OCI-LY7 (cell line): Measurements from ENCODE around the gene SAPCD2. TPM values are rescaled to one million over a fixed set of nuclear protein-coding genes. Genes with fewer than 3 reads are reported as not detected.

Source experiments
- BruUV-seq: library from RNA; stranded (reverse); fragments of 400-500 nt; replicated peaks from 2 replicates; lab custom pipeline; 2021; lab: Mats Ljungman, UMichigan
- CTCF ChIA-PET: fragments of 300-600 bp; sonication (Branson Sonifier 250); formaldehyde crosslinking; loops from one replicate; lab custom pipeline; 2022; ENCODE audit warnings: antibody characterized with exemption; ENCODE audit not compliant: unreplicated experiment; lab: Charles Lee
- POLR2A ChIA-PET: fragments of 300-600 bp; sonication (Branson Sonifier 250); formaldehyde crosslinking; loops from one replicate; lab custom pipeline; 2022; ENCODE audit warnings: antibody characterized with exemption; lab: Charles Lee
- DNase-seq: peaks from one replicate; pipeline ENCODE4 v3.0.0-alpha.2; 2015; ENCODE audit warnings: low spot score
- H2AFZ ChIP-seq: fragments of 200-600 bp; sonication (generic), shearing (Covaris generic); 2 replicates; pipeline ENCODE4 v1.6.1; 2014; ENCODE audit warnings: mild to moderate bottlenecking, antibody characterized with exemption, low read length, moderate library complexity
- H3K27ac ChIP-seq: fragments of 200-600 bp; sonication (generic); 2 replicates; pipeline ENCODE4 v1.5.1; 2014; ENCODE audit warnings: mixed run types, low read depth, mild to moderate bottlenecking, moderate library complexity, low read length, inconsistent platforms; ENCODE audit not compliant: poor library complexity, severe bottlenecking
- H3K36me3 ChIP-seq: fragments of 200-600 bp; sonication (generic); 2 replicates; pipeline ENCODE4 v1.6.1; 2014; ENCODE audit warnings: mild to moderate bottlenecking, antibody characterized with exemption, low read length, moderate library complexity, mixed read lengths; ENCODE audit not compliant: insufficient read depth
- H3K4me1 ChIP-seq: fragments of 200-600 bp; sonication (generic); 2 replicates; pipeline ENCODE4 v1.5.1; 2014; ENCODE audit warnings: mild to moderate bottlenecking, low read length; ENCODE audit not compliant: insufficient read depth, poor library complexity, severe bottlenecking
- H3K4me2 ChIP-seq: fragments of 200-600 bp; sonication (generic); 2 replicates; pipeline ENCODE4 v1.6.1; 2014; ENCODE audit warnings: mild to moderate bottlenecking, low read length
- H3K4me3 ChIP-seq: fragments of 200-600 bp; sonication (generic); 2 replicates; pipeline ENCODE4 v1.5.1; 2014; ENCODE audit warnings: mild to moderate bottlenecking, low read depth, low read length; ENCODE audit not compliant: poor library complexity, severe bottlenecking
- H3K79me2 ChIP-seq: fragments of 200-600 bp; sonication (generic); 2 replicates; pipeline ENCODE4 v1.6.1; 2016; ENCODE audit warnings: low read depth, mild to moderate bottlenecking, low read length, moderate library complexity, mixed read lengths; ENCODE audit not compliant: insufficient read depth
- H3K9me2 ChIP-seq: fragments of 200-600 bp; sonication (generic); 2 replicates; pipeline ENCODE4 v1.6.1; 2016; ENCODE audit warnings: mild to moderate bottlenecking, low read length, mixed read lengths; ENCODE audit not compliant: insufficient read depth
- H3K9me3 ChIP-seq: fragments of 200-600 bp; sonication (generic); 2 replicates; pipeline ENCODE4 v1.6.1; 2014; ENCODE audit warnings: mild to moderate bottlenecking, mixed run types, low read length, mixed read lengths
- H4K20me1 ChIP-seq: fragments of 200-600 bp; sonication (generic); 2 replicates; pipeline ENCODE4 v1.6.1; 2014; ENCODE audit warnings: mild to moderate bottlenecking, antibody characterized with exemption, low read length, moderate library complexity, mixed read lengths; ENCODE audit not compliant: insufficient read depth
- EZH2phosphoT487 ChIP-seq: fragments of 200-600 bp; sonication (generic); IDR thresholded peaks from 2 replicates; pipeline ENCODE4 v1.6.1; 2018; ENCODE audit warnings: low read depth, borderline replicate concordance, mild to moderate bottlenecking, mixed run types, antibody characterized with exemption, low read length, moderate library complexity, mixed read lengths
- intact Hi-C: fragments of 100-400 bp; cut with micrococcal nuclease; formaldehyde crosslinking; loops from one replicate; pipeline ENCODE4 v1.10.0; 2022; ENCODE audit not compliant: unreplicated experiment
- total RNA-seq, 2 experiments: library from RNA; depleted of rRNA in 1 of 2; stranded (reverse); fragments of >200 nt in 1 of 2; shearing (Covaris generic) in 1 of 2; gene quantifications; 2 replicates each; pipeline ENCODE4 v1.2.3, GENCODE V29; 2014 to 2022
- TF ChIP-seq, protein P1 (sequence below): fragments of 200-600 bp; sonication (generic); conservative IDR thresholded peaks from 2 replicates; pipeline ENCODE4 v1.5.1; 2014; ENCODE audit warnings: mild to moderate bottlenecking, antibody characterized with exemption, low read length, moderate library complexity, mixed read lengths

Gene SAPCD2
- total RNA-seq, 2 experiments from 2014 or later, result 57.2 to 74.0 TPM

DNA sequence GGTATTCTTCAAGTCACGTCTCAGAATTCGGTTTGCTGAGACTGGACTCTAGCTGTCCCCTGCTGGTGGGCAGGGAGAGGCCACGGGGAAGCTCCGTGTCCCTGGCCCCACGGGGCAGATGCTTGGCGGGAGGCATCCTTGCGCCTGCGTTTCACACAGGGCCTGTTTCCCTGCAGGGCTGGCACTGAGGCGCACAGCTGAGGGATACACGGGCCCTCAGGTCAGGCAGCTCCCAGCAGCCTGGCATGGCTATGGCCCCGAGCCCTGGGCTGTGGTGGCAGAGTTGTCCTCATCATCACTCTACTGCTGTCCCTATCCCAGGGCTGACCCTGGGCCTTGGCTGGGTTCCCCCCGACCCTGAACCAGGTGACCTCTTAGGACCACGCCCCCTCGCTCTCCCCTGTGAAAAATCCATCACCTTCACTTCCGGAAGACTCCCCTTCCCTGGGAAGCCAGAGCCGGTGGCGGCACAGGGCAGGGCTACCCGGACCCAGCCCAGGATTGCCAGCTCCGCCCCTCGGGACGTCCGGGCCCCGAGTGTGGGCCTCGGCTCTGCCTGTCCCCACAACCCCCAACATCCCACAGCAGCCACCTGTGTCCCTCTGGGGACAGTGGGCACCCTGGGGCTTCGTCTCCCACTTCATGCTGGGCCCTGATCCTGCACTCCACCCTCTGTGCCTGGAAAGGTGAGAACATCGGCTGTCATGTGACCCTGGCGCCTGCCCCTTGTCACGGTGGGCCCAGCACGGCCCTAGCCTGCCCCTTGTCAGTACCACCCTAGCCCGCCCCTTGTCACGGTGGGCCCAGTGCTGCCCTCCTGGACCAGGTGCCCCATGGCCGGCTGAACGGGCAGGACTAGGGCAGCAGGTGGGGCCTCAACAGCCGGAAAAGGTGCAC, 39.1 kb upstream of the SAPCD2 start:
- H2AFZ ChIP-seq, result no peak overlapping the region
- no TSS peak for BruUV-seq
- ChIA-PET POLR2A (no interaction called here), CTCF (no interaction called here)
- intact Hi-C loops, result no loop called here
- no peak for DNase-seq
- no peaks in the 10 kb centered on the region for H4K20me1 ChIP-seq
- peaks cover 6% of the 10 kb centered on the region for H3K4me1 ChIP-seq
- TF ChIP-seq EZH2phosphoT487, result no peak
- TF ChIP-seq, protein P1, sequence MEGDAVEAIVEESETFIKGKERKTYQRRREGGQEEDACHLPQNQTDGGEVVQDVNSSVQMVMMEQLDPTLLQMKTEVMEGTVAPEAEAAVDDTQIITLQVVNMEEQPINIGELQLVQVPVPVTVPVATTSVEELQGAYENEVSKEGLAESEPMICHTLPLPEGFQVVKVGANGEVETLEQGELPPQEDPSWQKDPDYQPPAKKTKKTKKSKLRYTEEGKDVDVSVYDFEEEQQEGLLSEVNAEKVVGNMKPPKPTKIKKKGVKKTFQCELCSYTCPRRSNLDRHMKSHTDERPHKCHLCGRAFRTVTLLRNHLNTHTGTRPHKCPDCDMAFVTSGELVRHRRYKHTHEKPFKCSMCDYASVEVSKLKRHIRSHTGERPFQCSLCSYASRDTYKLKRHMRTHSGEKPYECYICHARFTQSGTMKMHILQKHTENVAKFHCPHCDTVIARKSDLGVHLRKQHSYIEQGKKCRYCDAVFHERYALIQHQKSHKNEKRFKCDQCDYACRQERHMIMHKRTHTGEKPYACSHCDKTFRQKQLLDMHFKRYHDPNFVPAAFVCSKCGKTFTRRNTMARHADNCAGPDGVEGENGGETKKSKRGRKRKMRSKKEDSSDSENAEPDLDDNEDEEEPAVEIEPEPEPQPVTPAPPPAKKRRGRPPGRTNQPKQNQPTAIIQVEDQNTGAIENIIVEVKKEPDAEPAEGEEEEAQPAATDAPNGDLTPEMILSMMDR, result no peak
- no peaks in the 10 kb centered on the region for H3K79me2 ChIP-seq
- H3K4me2 ChIP-seq, result no peak overlapping the region
- H3K4me3 ChIP-seq, result no peak overlapping the region
- H3K9me2 ChIP-seq, result no peaks in the 10 kb centered on the region
- no peak overlapping the region for H3K27ac ChIP-seq
- H3K36me3 ChIP-seq, result peaks cover 80% of the 10 kb centered on the region
- H3K9me3 ChIP-seq, result no peaks in the 10 kb centered on the region

DNA sequence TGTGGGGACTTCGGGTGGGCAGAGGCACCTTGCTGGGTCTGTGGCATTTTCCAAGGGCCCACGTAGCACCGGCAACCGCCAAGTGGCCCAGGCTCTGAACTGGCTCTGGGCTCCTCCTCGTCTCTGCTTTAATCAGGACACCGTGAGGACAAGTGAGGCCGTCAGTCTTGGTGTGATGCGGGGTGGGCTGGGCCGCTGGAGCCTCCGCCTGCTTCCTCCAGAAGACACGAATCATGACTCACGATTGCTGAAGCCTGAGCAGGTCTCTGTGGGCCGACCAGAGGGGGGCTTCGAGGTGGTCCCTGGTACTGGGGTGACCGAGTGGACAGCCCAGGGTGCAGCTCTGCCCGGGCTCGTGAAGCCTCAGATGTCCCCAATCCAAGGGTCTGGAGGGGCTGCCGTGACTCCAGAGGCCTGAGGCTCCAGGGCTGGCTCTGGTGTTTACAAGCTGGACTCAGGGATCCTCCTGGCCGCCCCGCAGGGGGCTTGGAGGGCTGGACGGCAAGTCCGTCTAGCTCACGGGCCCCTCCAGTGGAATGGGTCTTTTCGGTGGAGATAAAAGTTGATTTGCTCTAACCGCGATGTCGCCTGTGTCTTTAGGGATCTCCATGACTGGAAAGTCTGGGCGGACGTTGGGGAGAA, 38.4 kb upstream of the SAPCD2 start:
- no peaks in the 10 kb centered on the region for H3K9me2 ChIP-seq
- H3K4me3 ChIP-seq, result no peak overlapping the region
- TF ChIP-seq, protein P1, result no peak
- TF ChIP-seq EZH2phosphoT487, result no peak
- 0 out of 2 replicates have a peak, but pooled peaks cover 3% of the 10 kb centered on the region for H3K9me3 ChIP-seq
- no peak overlapping the region for H3K27ac ChIP-seq
- H3K36me3 ChIP-seq, result peaks cover 88% of the 10 kb centered on the region
- H3K4me2 ChIP-seq, result no peak overlapping the region
- ChIA-PET CTCF (no interaction called here), POLR2A (no interaction called here)
- DNase-seq, result no peak
- H4K20me1 ChIP-seq, result no peaks in the 10 kb centered on the region
- no TSS peak for BruUV-seq
- H3K4me1 ChIP-seq, result peaks cover 6% of the 10 kb centered on the region
- intact Hi-C loops, result no loop called here
- H3K79me2 ChIP-seq, result no peaks in the 10 kb centered on the region
- no peak overlapping the region for H2AFZ ChIP-seq
